Measurements from ENCODE around the gene MKNK2. TPM values are rescaled to one million over a fixed set of nuclear protein-coding genes. Genes with fewer than 3 reads are reported as not detected.

The MKNK2 gene
- total and polyA plus RNA-seq, 10 of the 15 experiments (the other 5 are each of a cell fraction or from before 2014, with no cell fraction given): 9.6 to 365 (median 69.9) TPM

GRCh38 chr19:1992759-1993260 is 58.2 kb downstream of the MKNK2 start (continued):
- no peak for TF ChIP-seq ZBTB40 (IDR thresholded peaks at IDR 0.05; ENCODE audit: borderline replicate concordance)
- no peak for TF ChIP-seq HDAC2 (IDR thresholded peaks at IDR 0.05)
- no peak for TF ChIP-seq GABPA (IDR thresholded peaks at IDR 0.05; ENCODE audit: low read depth)

GRCh38 chr19:1991018-1991913 is 59.8 kb downstream of the MKNK2 start:
- ATAC-seq (no peak), FAIRE-seq (no peak), DNase-seq (ENCODE audit: low read depth, low spot score) (no peak)
- Histone ChIP-seq H3K4me3 (no peak overlapping the region), H3K79me2 (ENCODE audit: control insufficient read depth, insufficient read depth, low read length) (no peaks in the 10 kb centered on the region), H4K20me1 (ENCODE audit: control insufficient read depth, insufficient read depth) (no peaks in the 10 kb centered on the region), H3K4me2 (ENCODE audit: control insufficient read depth, insufficient read depth) (no peak overlapping the region), H3K36me3 (ENCODE audit: control insufficient read depth in 2 of 2, insufficient read depth in 2 of 2, low read length in 1 of 2) (no peaks in the 10 kb centered on the region; a peak in 3 of 4 replicates), H3K9me3 (replicated peaks; ENCODE audit: control insufficient read depth, insufficient read depth, low read length) (no peaks in the 10 kb centered on the region), H3K27ac (ENCODE audit: control insufficient read depth, insufficient read depth) (no peak overlapping the region), H3K9ac (ENCODE audit: control insufficient read depth, insufficient read depth, low read length) (no peak overlapping the region), H2AFZ (ENCODE audit: control insufficient read depth, low read depth, low read length) (no peak overlapping the region), H3K4me1 (ENCODE audit: control insufficient read depth, insufficient read depth, low read length) (no peaks in the 10 kb centered on the region), H3K27me3 (replicated peaks in 1 of 2; ENCODE audit: control insufficient read depth in 2 of 2, insufficient read depth in 2 of 2, low read length in 1 of 2) (no peaks in the 10 kb centered on the region)
- in situ Hi-C loops (cut with MboI): no loop called here
- ChIA-PET POLR2A (no interaction called here), SMC1A (ENCODE audit: uncharacterized antibody, unreplicated experiment) (no interaction called here), CTCF (no interaction called here), RAD21 (ENCODE audit: unreplicated experiment) (no interaction called here)
- BruUV-seq (replicated peaks): no TSS peak
- 86% methylated on average over 30 of the region's 30 CpGs for WGBS (ENCODE audit: insufficient coverage, insufficient replicate concordance, low lambda C conversion rate, missing lambda C conversion rate)
- intact Hi-C loops (cut with micrococcal nuclease; ENCODE audit: unreplicated experiment): no loop called here
- TF ChIP-seq JUND (IDR thresholded peaks at IDR 0.05; ENCODE audit: low read depth, low read length): no peak
- TF ChIP-seq SP1 (IDR thresholded peaks at IDR 0.05; ENCODE audit: low read depth, low read length): no peak
- TF ChIP-seq E2F4 (IDR thresholded peaks at IDR 0.05; ENCODE audit: low read depth, low read length): no peak
- no peak for TF ChIP-seq SKIL (IDR thresholded peaks at IDR 0.05; ENCODE audit: low read depth, poor library complexity, severe bottlenecking)
- TF ChIP-seq SREBF1 (IDR thresholded peaks at IDR 0.05; ENCODE audit: low read length): no peak
- TF ChIP-seq IRF4 (IDR thresholded peaks at IDR 0.05; ENCODE audit: low read depth, low read length): no peak
- no peak for TF ChIP-seq USF1 (IDR thresholded peaks at IDR 0.05; ENCODE audit: borderline replicate concordance, extremely low read length, insufficient read depth, low read depth, low read length)
